Mucosa of rectum (tissue), 2 donors: Measurements from ENCODE around the gene PLEKHA6.

Experiments
- H3K27ac ChIP-seq, 2 donors: one replicate each; pipeline ENCODE4 v1.7.0; 2013; ENCODE audit warnings: inconsistent platforms in 2 of 2, low read depth in 2 of 2, low read length in 2 of 2
- H3K27me3 ChIP-seq, 2 donors: one replicate each; pipeline ENCODE4 v1.7.0; 2013; ENCODE audit warnings: low read length in 2 of 2; ENCODE audit not compliant: control insufficient read depth in 2 of 2, insufficient read depth in 2 of 2
- H3K36me3 ChIP-seq, 2 donors: one replicate each; pipeline ENCODE4 v1.7.0; 2013; ENCODE audit warnings: low read length in 2 of 2; ENCODE audit not compliant: control insufficient read depth in 2 of 2, insufficient read depth in 2 of 2
- H3K4me1 ChIP-seq, 2 donors: one replicate each; pipeline ENCODE4 v1.7.0; 2013; ENCODE audit warnings: low read length in 2 of 2, mild to moderate bottlenecking in 1 of 2; ENCODE audit not compliant: control insufficient read depth in 2 of 2, insufficient read depth in 2 of 2
- H3K4me3 ChIP-seq, 2 donors: one replicate each; pipeline ENCODE4 v1.7.0; 2013; ENCODE audit warnings: low read length in 2 of 2
- H3K9ac ChIP-seq, 2 donors: one replicate each; pipeline ENCODE4 v1.7.0; 2013; ENCODE audit warnings: low read length in 2 of 2, low read depth in 1 of 2, mild to moderate bottlenecking in 1 of 2
- H3K9me3 ChIP-seq, 2 donors: one replicate each; pipeline ENCODE4 v1.7.0; 2013; ENCODE audit warnings: low read length in 2 of 2; ENCODE audit not compliant: control insufficient read depth in 2 of 2
- donor health status: healthy.
- donor health status: Normal muscosa, but diverticular disease.

PLEKHA6 gene

DNA sequence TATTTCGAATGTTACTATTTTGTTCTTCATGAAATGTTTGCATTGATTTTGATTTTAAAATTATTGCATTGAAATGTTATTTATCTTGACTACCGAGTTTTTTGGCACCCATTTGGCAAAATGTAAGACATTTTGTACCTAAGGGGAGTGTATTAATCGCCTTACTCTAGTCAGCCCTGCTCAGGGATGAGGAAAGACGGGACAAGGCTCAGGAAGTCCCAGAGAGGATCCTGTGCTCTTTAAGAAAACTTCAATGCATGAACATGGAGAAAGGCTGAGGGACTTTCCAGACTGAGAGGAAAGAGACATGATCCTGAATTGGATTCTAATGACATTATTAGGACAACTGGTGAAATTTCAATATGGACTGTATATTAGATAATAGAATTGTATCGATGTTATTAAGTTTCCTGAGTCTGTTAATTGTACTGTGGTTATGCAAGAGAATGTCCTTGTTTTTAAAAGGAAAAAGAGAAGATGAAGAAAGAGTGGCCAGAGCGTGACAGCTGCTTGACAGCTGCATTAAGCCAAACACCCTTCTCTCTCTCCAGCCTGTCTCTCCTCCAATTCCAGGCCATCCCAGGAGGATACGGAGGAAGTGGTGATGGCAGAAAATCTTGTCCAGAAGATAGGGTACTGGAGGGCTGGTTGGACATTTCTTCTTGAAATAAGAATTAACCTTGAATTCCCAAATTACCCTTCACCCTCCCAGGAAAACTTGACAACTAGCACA is 66.0 kb downstream of the PLEKHA6 start:
- peaks cover 16 to 20% of the 10 kb centered on the region in 2 donors for H3K4me1 ChIP-seq
- no peaks in the 10 kb centered on the region for H3K9me3 ChIP-seq
- peak overlapping the region; percentile 38 to 60 for H3K27ac ChIP-seq
- no peak overlapping the region for H3K4me3 ChIP-seq
- no peaks in the 10 kb centered on the region for H3K27me3 ChIP-seq
- no peak overlapping the region for H3K9ac ChIP-seq
- peaks cover 7 to 14% of the 10 kb centered on the region in 2 donors for H3K36me3 ChIP-seq

DNA sequence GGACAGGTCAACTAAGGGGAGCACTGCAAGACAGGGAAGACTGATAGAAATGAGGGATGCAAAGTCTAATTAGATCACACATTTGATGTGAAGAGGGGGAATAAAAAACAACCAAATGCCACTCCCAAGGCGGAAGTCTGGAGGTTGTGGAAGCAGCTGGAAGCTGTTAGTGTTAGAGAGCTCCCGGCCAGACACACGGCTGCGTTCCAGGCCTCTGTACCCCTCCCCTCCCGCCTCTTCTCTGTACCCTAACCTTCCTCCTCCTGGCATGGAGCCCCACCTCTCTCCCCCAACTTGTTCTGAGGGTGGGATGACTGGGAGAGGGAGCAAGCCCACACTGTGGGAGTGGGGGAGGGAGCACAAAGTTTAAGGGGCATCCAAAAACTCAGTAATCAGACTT is 67.0 kb downstream of the PLEKHA6 start:
- Histone ChIP-seq H3K9me3 (no peaks in the 10 kb centered on the region), H3K27ac (peak overlapping the region in 1 of 2 donors; percentile 16), H3K4me1 (peaks cover 24 to 28% of the 10 kb centered on the region in 2 donors), H3K9ac (no peak overlapping the region), H3K27me3 (no peaks in the 10 kb centered on the region), H3K36me3 (peaks cover 7 to 14% of the 10 kb centered on the region in 2 donors), H3K4me3 (no peak overlapping the region)

DNA sequence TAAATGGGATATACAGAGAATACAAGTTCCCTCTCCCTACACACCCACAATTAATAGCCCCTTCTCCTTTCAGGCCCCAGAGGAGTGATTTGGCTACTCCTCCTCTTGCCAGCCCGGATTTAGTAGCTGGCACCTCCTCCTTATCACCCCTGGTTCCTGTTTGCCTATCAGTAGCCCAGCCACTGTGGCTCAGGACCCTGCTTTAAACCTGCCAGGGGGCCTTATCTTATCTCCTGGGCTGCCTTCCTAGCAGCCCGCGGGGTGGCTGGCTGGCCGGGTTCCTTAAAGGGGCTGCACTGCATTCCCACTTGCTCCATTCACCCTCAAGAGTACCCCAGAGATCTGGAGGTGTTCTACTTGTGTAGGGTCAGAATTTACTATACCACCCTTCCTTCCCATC is 70.4 kb downstream of the PLEKHA6 start:
- Histone ChIP-seq H3K4me3 (no peak overlapping the region), H3K27ac (no peak overlapping the region), H3K9me3 (no peaks in the 10 kb centered on the region), H3K9ac (no peak overlapping the region), H3K27me3 (no peaks in the 10 kb centered on the region), H3K36me3 (peaks cover 7 to 14% of the 10 kb centered on the region in 2 donors), H3K4me1 (peaks cover 19 to 30% of the 10 kb centered on the region in 2 donors)

DNA sequence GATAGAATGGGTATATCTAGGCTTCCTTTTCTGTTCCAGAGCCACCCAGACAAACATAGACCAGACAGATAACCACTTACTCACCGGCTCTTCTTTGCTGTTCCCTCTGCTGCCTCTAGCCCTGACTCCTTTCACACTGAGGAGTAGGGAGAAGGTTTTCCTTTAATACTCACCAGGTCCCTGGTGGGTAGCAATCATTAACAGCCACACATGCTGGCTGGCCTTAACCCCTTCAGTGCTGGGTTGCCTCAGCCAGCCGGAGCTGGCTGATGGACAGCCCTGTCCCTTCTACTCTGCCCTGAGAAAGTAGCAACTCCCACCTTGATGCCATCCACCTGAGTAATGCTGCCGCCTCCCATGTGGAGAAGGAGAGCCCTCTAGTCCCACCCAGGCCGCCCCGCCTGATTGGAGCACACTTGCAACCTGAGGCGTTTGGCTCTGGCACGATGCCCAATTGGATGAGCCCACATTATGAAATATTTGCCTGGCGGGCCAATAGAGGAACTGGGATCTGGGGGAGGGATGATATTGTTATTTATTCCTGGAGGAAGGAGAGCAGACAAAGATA is 71.6 kb downstream of the PLEKHA6 start:
- H3K27me3 ChIP-seq: no peaks in the 10 kb centered on the region
- H3K4me3 ChIP-seq: no peak overlapping the region
- no peak overlapping the region for H3K9ac ChIP-seq
- peaks cover 23 to 30% of the 10 kb centered on the region in 2 donors for H3K4me1 ChIP-seq
- H3K9me3 ChIP-seq: no peaks in the 10 kb centered on the region
- peak overlapping the region in 1 of 2 donors; percentile 40 for H3K27ac ChIP-seq
- peaks cover 7 to 21% of the 10 kb centered on the region in 2 donors for H3K36me3 ChIP-seq

DNA sequence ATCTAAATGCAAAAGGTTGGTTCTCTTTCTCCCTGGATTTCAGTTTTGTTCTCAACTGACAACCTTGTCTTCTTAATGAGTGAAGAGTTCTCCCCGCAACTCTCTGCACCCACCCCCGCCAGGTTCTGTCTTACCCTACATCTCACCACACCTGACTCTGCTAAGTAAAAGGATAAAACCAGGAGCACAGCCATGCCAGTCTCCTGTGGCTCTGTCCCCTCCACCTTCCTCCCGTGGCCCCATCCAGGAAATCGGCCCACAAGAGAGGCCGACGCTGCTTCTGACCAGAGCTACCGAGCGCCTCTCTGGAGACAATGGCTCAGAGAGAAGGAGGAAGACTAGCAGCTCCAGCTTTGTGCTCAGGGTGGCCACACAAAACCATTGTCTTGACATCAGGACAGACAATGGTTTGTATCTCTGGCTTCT is 72.2 kb downstream of the PLEKHA6 start:
- peaks cover 23 to 30% of the 10 kb centered on the region in 2 donors for H3K4me1 ChIP-seq

DNA sequence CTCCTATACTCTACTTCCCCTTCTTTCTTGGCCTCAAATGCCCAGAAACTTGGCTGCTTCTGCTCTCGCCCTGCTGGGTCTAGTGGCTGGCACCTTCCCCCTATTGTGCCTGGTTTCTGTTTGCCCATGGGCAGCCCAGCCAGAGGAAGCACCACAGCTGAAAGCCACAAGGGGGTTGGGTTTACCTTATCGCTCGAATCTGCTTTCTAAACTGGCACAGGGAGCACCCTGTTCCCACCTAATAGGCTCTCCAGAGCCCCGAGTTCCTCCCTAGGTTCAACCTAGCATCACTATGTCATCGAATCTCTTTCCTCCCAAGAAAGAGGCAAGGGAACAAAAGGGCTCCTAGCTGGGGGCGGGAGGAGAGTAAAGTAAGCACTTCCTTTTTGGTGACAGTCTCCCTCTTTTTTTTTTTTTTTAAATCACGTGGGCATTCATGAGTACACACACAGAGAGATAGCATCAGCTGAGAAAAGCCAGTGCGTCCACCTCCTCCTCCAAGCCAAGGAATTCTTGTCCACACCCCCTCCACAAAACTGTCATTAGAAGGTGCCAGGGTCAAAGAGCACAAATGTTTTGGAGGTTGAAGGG is 72.8 kb downstream of the PLEKHA6 start:
- H3K9ac ChIP-seq: no peak overlapping the region
- H3K4me1 ChIP-seq: peaks cover 23 to 30% of the 10 kb centered on the region in 2 donors
- H3K4me3 ChIP-seq: peak overlapping the region in 1 of 2 donors; percentile 39

More for the DNA sequence above, 72.2 kb downstream of the PLEKHA6 start:
- Histone ChIP-seq H3K27me3 (no peaks in the 10 kb centered on the region), H3K36me3 (peaks cover 6 to 21% of the 10 kb centered on the region in 2 donors), H3K9me3 (no peaks in the 10 kb centered on the region), H3K9ac (no peak overlapping the region), H3K4me3 (no peak overlapping the region), H3K27ac (peak overlapping the region in 1 of 2 donors; percentile 13)

DNA sequence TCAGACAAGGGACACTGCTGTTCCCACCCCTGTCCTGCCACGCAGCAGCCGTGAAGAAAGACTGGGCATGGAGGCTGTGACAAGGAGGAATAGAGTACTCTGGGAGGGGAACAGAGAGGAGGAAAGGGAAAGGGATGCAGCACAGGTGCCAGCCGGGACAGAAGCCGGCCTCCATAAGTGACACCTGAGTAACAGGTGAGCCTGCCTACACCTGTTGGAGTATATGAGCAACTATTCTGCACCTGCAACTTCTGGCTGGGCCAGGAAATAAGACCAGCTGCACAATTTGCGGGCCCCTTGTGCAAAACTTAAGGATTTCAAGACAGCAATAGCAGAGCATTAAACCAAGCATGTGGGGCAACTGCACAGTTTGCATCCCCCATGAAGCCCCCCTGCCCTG is 73.4 kb downstream of the PLEKHA6 start:
- peak overlapping the region in 1 of 2 donors; percentile 39 for H3K4me3 ChIP-seq
- H3K4me1 ChIP-seq: peaks cover 23 to 30% of the 10 kb centered on the region in 2 donors
- no peak overlapping the region for H3K9ac ChIP-seq
- no peaks in the 10 kb centered on the region for H3K27me3 ChIP-seq
- no peaks in the 10 kb centered on the region for H3K9me3 ChIP-seq
- peaks cover 2 to 13% of the 10 kb centered on the region in 2 donors for H3K36me3 ChIP-seq
- peak overlapping the region in 1 of 2 donors; percentile 10 for H3K27ac ChIP-seq

More for the DNA sequence above, 72.8 kb downstream of the PLEKHA6 start:
- Histone ChIP-seq H3K36me3 (peaks cover 3 to 15% of the 10 kb centered on the region in 2 donors), H3K27ac (peak overlapping the region; percentile 10 to 28), H3K27me3 (no peaks in the 10 kb centered on the region), H3K9me3 (no peaks in the 10 kb centered on the region)

DNA sequence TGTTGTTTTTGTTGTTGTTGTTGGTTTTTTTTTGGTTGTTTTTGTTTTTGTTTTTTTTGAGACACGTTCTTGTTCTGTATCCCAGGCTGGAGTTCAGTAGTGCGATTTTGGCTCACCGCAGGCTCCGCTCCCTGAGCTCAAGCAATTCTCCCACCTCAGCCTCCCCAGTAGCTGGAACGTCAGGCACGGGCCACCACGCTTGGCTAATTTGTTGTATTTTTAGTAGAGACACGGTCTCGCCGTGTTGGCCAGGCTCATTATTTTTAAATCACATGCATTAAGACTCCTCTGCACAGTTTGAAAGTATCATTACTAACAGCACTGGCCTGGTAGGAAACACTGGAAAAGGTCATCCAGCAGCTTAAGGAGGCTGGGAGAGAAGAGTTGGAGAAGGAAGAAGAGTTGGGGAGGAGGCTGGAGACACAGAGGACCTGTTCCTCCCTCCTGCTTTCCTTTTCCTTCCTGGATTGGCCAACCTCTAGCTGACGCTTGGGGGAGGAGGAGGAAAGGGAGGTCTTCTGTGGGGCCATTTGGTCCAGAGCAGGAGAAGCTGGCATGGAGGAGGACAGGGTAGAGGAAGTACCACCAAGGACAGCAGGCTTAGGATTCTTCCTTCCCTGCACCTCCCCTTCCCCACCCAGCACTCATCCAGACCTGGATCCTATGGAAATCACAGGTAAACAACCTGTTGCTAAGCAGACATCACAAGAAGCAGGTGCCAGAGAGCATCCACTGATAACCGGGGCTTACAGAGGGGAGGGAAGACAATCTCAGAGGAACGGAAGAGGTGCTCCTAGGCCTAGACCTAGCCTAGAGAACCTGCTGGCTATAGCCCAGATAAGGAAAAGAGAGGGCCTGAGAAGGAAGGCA is 74.1 kb downstream of the PLEKHA6 start:
- Histone ChIP-seq H3K27ac (no peak overlapping the region), H3K36me3 (peaks cover 0 to 14% of the 10 kb centered on the region in 2 donors), H3K9ac (no peak overlapping the region), H3K4me1 (peaks cover 23 to 30% of the 10 kb centered on the region in 2 donors), H3K27me3 (no peaks in the 10 kb centered on the region), H3K4me3 (no peak overlapping the region), H3K9me3 (no peaks in the 10 kb centered on the region)

DNA sequence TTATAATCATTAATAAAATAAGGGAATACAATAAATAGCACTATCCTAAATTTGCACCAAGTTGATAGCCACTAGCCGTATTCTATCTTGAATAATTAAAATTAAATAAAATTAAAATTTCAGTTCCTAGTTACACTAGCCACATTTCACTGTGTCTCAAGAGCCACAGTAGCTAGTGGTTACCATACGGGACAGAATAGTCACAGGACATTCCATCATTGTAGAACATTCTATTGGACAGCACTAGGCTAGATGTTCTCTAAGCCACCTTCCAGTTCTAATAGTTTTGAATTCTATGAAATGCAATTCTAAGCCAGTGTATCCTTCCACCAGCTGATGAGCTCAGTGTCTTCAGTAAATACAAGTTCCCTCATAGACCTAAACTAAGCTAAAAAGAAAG is 74.8 kb downstream of the PLEKHA6 start:
- peaks cover 23 to 30% of the 10 kb centered on the region in 2 donors for H3K4me1 ChIP-seq
- no peaks in the 10 kb centered on the region for H3K27me3 ChIP-seq
- H3K4me3 ChIP-seq: no peak overlapping the region
- H3K36me3 ChIP-seq: peaks cover 2 to 14% of the 10 kb centered on the region in 2 donors
- H3K9ac ChIP-seq: no peak overlapping the region
- no peaks in the 10 kb centered on the region for H3K9me3 ChIP-seq
- H3K27ac ChIP-seq: no peak overlapping the region
